ENCODE measurements around the gene SHC4.

DNA sequence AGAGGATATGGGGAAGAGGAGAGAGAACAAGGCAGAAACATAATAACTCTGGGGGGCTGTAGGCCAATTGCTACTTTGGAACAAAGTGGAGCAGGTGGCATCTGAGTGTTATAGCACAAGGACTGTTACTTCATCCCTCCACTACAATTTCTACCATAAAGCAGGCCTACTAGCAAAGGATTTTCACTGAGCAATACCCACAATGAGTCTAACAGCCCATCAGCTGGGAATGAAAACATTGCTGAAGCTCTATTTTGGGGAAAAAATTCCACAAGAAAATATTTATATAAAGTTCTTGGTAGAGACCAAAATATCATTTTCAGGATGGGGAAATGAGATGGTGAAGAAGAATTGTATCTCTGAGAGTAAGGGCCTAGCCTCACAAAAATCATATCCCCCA lies 3.6 kb upstream of the SHC4 start:
- no peak for TF ChIP-seq EP300 (IDR thresholded peaks at IDR 0.05; ENCODE audit: borderline replicate concordance in 1 of 2, low read depth in 1 of 2, low read length in 1 of 2)
- TF ChIP-seq, protein P1, sequence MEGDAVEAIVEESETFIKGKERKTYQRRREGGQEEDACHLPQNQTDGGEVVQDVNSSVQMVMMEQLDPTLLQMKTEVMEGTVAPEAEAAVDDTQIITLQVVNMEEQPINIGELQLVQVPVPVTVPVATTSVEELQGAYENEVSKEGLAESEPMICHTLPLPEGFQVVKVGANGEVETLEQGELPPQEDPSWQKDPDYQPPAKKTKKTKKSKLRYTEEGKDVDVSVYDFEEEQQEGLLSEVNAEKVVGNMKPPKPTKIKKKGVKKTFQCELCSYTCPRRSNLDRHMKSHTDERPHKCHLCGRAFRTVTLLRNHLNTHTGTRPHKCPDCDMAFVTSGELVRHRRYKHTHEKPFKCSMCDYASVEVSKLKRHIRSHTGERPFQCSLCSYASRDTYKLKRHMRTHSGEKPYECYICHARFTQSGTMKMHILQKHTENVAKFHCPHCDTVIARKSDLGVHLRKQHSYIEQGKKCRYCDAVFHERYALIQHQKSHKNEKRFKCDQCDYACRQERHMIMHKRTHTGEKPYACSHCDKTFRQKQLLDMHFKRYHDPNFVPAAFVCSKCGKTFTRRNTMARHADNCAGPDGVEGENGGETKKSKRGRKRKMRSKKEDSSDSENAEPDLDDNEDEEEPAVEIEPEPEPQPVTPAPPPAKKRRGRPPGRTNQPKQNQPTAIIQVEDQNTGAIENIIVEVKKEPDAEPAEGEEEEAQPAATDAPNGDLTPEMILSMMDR (IDR thresholded peaks at IDR 0.05), result no peak
- TF ChIP-seq GABPA (IDR thresholded peaks at IDR 0.05; ENCODE audit: low read depth), result no peak
- TF ChIP-seq SIN3A (IDR thresholded peaks at IDR 0.05; ENCODE audit: borderline replicate concordance, low read depth, low read length), result no peak
- no peak for TF ChIP-seq MXI1 (IDR thresholded peaks at IDR 0.05; ENCODE audit: low read depth, low read length)
- no peak for TF ChIP-seq TEAD4 (IDR thresholded peaks at IDR 0.05; ENCODE audit: borderline replicate concordance, insufficient read depth)
- TF ChIP-seq RAD21 (IDR thresholded peaks at IDR 0.05; ENCODE audit: low read length), result no peak
- TF ChIP-seq RCOR1 (IDR thresholded peaks at IDR 0.05; ENCODE audit: low read length), result no peak
- TF ChIP-seq, protein P2, sequence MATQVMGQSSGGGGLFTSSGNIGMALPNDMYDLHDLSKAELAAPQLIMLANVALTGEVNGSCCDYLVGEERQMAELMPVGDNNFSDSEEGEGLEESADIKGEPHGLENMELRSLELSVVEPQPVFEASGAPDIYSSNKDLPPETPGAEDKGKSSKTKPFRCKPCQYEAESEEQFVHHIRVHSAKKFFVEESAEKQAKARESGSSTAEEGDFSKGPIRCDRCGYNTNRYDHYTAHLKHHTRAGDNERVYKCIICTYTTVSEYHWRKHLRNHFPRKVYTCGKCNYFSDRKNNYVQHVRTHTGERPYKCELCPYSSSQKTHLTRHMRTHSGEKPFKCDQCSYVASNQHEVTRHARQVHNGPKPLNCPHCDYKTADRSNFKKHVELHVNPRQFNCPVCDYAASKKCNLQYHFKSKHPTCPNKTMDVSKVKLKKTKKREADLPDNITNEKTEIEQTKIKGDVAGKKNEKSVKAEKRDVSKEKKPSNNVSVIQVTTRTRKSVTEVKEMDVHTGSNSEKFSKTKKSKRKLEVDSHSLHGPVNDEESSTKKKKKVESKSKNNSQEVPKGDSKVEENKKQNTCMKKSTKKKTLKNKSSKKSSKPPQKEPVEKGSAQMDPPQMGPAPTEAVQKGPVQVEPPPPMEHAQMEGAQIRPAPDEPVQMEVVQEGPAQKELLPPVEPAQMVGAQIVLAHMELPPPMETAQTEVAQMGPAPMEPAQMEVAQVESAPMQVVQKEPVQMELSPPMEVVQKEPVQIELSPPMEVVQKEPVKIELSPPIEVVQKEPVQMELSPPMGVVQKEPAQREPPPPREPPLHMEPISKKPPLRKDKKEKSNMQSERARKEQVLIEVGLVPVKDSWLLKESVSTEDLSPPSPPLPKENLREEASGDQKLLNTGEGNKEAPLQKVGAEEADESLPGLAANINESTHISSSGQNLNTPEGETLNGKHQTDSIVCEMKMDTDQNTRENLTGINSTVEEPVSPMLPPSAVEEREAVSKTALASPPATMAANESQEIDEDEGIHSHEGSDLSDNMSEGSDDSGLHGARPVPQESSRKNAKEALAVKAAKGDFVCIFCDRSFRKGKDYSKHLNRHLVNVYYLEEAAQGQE (IDR thresholded peaks at IDR 0.05; ENCODE audit: low read depth, low read length), result no peak
- TF ChIP-seq POLR2AphosphoS5 (IDR thresholded peaks at IDR 0.05; ENCODE audit: low read depth, low read length), result no peak
- no peak for TF ChIP-seq TAF1 (IDR thresholded peaks at IDR 0.05; ENCODE audit: borderline replicate concordance, low read depth, low read length)
- TF ChIP-seq, protein P3, sequence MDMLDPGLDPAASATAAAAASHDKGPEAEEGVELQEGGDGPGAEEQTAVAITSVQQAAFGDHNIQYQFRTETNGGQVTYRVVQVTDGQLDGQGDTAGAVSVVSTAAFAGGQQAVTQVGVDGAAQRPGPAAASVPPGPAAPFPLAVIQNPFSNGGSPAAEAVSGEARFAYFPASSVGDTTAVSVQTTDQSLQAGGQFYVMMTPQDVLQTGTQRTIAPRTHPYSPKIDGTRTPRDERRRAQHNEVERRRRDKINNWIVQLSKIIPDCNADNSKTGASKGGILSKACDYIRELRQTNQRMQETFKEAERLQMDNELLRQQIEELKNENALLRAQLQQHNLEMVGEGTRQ (IDR thresholded peaks at IDR 0.05; ENCODE audit: borderline replicate concordance, low read depth, low read length), result no peak
- no peak for TF ChIP-seq NRF1 (IDR thresholded peaks at IDR 0.05; ENCODE audit: low read depth, low read length)
